EL (cell line): Measurements from ENCODE around the gene AMBN.

ENCODE experiments used
- DNase-seq: peaks from one replicate; pipeline ENCODE4 v3.0.0-alpha.2; 2016

AMBN gene, protein sequence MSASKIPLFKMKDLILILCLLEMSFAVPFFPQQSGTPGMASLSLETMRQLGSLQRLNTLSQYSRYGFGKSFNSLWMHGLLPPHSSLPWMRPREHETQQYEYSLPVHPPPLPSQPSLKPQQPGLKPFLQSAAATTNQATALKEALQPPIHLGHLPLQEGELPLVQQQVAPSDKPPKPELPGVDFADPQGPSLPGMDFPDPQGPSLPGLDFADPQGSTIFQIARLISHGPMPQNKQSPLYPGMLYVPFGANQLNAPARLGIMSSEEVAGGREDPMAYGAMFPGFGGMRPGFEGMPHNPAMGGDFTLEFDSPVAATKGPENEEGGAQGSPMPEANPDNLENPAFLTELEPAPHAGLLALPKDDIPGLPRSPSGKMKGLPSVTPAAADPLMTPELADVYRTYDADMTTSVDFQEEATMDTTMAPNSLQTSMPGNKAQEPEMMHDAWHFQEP

DNA sequence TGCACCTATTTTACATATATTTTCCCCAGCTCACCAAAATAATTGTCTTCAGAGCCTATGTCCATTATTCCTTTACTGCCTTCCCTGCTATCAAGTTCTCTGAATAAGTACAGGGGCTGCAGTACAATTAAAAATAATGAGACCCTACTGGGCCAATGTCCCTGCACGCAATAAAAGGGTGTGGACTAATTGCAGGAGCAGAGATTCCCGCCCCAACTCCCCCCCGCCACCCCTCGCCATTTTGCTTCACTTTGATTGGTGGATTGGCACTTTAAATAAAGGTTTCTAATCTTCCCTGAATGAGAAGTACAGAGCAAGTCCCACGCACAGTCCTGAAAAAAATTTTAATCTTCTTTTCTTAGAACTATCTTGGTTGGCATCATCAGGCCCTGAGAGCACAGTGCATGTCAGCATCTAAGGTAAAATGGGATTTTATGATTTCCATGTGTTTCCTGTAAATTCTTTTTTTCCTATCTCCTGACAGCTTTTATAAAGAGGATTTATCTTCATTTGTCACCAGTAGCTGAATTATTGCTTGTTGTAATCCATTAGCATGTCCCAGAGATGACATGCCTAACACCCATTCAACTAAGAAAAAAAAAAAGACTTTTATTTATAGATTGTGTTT, at the start of gene AMBN:
Gene AMBN (plus strand): TSS at position 302 of the 628 bp plus-strand sequence. CDS start 103 bp downstream, at position 405.
- DNase-seq = no peak

DNA sequence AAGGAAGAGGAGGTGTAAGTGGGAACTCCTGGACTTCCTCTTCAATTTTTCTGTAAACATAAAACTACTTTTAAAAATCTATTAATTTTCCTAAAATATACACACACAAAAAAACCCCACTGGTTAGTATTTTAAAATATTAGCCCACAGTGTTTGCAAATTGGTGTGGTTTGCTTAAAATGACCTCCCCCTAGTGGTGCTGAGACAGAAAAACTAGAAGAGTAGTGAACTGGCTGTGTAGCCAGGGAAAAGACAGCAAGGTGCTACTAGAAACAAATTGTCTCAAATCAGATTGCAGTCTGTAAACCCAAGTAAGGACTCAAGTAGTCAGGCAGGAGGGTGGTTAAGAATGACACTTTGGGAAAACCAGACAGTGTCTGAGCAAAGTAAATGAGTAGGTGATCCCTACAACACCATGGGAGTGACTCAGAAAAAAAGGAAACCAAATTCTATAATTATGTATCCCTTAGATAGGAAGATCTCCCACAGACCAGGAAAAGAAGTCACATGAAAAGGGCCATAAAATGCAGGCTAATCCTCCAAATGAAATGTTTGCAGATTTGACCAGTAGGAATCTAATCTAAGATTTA, 47.7 kb upstream of the AMBN start:
- DNase-seq = peak; percentile 19

- peak; percentile 46 for DNase-seq
Measured at GRCh38 chr4:70556856-70557255, 35.2 kb upstream of the AMBN start.

GRCh38 chr4:70559211-70559830, 32.7 kb upstream of the AMBN start:
- peak; percentile 52 for DNase-seq

- DNase-seq = no peak
Measured at GRCh38 chr4:70559924-70560323, 32.1 kb upstream of the AMBN start.

DNA sequence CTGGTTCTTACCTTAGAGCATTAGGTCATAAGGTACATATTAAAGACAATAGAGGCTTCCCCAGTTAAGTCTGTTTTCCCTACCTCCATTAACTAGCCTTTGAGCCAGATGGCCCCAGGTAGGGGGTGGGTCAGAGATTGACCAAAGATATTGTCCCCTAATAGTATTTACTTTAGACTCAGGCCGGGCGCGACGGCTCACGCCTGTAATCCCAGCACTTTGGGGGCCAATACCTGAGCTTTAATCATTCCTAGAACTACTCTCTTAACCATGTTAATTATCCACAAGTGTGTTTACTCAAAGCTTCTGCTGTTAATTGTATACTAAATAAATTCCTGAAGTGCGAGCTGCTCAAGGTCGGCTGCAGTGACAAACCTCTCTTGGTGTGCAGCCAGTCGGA, 28.0 kb upstream of the AMBN start:
- DNase-seq = no peak

DNA sequence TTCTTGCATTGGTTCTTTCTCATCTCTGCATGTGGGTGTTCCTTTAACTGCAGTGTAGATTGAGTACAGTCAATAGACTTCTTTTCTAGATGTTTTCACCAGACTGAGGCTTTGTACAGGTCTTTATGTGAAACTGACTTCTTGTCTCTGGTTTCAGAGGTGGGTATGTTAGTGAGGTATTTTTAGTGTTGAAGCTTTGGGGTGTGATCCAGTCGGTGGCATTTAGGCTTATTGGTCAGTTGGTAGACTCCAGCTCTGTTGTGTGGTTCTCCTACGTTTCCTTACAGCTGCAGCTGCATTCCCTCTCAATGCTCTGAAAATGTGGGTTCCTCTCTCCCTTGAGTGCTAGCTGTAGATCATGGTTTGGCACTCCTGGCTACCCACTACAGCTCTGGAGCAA, 21.3 kb upstream of the AMBN start:
- no peak for DNase-seq

DNA sequence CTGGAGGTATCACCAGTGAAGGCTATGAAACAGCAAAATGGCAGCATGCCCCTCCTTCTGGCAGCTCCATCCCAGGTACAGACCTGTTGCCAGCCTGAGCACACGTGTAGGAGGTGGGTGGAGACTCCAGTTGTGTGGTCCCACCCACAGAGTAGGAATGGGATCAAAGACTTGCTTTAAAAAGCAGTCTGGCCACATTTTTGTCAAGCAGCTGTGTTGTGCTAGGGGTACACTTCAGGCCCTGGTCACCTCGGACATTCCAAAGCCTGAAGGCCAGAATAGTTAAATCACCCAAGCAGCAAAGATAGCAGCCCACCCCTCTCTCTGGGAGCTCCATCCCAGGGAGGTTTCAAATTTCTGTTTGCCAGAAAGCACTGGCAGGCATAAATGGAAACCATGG, 20.3 kb upstream of the AMBN start:
- no peak for DNase-seq

GRCh38 chr4:70575964-70576363, 16.1 kb upstream of the AMBN start:
- no peak for DNase-seq

DNA sequence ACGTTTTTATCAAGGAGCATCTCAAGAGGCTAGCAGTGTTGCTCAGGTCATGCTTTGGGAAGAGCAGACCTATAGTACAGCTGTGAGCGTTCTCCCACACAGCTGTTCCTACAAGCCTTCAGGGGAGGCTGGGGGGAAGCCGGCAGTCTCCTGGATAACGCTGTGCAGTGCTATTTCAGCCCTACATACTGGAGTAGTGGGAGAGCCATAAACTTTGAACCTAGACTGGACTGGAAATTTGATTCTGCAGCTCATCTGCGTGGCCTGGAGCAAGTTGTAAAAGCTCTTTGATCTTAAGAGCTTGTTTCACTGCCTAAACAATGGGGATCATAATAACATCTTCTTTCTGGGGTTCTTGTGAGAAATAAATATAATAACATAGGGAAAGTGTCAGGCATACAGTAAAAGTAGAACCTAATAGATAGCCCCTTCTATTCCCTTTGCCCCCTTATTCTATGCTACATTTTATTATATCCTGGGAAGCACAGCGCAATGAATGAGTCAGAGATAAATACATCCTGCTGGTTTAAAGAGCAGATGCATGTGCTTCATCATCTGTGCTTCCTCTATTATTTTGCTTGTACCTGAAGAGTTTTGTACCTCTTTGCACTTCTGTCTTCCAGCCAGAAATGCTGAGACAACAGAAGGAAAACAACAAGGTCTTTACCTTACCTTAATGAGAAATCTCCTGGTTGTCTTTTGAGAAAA, 14.7 kb upstream of the AMBN start:
- DNase-seq = no peak

- DNase-seq = no peak
Measured at GRCh38 chr4:70581980-70582379, 10.1 kb upstream of the AMBN start.

DNA sequence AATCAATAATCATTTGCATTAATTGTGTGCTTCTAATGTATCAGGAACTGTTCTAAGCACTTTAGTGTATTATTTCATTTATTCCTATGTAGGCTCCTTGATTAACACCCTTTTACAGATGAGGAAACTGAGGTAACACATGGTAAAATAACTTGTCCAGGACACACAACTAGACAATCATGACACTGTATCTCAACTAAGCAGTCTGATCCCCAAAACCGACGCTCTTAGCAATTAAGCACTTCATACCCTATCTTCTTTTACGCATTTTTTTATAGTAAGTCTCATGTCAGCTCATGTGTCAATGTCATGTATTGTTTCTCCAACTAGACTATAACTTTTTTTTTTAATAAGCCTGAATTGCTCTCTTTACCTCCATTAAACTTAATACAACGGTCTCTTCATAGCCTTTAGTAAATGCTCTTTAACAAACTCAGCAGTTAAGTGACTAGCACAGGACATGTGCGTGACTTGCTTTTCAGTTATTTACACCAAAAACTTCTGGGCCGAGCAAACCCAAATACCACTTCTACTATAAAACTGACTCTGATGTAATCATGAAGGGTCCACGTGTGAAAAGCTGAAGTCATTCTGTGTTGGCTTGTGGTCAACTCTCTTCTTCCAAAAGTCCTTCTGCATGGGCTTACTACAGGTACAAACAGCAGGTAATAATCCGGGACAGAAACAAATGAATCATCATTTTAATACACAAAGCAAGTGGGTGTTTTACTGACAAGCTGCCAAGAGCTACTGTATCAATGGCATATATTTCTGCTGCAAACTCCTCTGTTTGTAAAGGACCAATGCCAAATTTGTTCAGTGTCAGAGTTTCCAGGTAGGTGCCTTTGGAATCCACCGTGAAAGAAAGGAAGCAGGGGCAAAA, 7.9 kb upstream of the AMBN start:
- DNase-seq = peak; percentile 7

GRCh38 chr4:70586841-70587240, 5.2 kb upstream of the AMBN start:
- no peak for DNase-seq

- no peak for DNase-seq
Measured at GRCh38 chr4:70589785-70590184, 2.3 kb upstream of the AMBN start.

GRCh38 chr4:70594196-70594595, 2.1 kb downstream of the AMBN start:
- no peak for DNase-seq

DNA sequence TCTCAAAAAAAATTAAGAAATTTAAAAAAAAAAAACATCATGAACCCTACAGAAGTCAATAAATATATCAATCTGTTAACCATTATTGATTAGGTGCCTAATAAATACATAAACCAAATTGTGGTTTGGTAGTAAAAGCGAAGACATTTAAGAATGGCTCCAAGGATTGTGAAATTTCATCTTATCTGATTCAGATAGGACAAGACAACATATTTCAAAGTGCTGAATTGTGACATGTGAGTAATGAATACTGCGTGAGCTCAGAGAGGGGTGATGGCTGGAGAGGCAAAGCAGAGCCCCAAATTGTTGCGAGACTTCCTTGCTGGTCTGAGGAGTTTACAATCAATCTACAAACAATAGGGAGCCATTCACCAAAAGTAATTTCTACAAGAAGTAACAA, 8.2 kb downstream of the AMBN start:
- DNase-seq = no peak

DNA sequence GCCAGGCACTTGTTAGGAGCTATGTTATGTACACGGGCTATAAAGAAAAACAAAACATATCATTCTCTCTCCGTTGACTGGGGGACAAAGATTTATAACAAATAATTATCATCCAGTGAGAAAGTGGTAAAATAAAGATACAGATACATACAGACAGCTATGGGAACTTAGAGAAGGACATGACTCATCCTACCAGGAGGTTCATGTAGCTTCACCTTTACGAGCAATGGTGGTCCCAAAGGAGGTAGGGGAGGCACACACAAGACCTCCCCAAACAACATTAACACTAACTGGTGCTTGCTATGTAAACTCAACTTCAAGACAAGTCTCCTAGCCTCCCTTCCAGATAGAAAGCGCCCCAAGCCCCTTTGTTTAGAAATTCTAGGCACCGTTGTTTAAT, 8.9 kb downstream of the AMBN start:
- DNase-seq = no peak

GRCh38 chr4:70601422-70602039, 9.5 kb downstream of the AMBN start:
- DNase-seq = peak; percentile 66

GRCh38 chr4:70603856-70604255, 11.8 kb downstream of the AMBN start:
- no peak for DNase-seq

DNA sequence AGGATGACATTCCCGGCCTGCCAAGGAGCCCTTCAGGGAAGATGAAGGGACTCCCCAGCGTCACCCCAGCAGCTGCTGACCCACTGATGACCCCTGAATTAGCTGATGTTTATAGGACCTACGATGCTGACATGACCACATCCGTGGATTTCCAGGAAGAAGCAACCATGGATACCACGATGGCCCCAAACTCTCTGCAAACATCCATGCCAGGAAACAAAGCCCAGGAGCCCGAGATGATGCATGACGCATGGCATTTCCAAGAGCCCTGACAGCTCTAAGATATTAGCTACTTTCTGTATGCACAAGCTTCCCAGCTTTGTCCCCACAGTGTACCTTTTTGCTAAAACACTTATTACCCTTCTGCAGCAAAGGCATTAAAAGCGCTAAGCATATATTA, 14.4 kb downstream of the AMBN start:
- DNase-seq = no peak

DNA sequence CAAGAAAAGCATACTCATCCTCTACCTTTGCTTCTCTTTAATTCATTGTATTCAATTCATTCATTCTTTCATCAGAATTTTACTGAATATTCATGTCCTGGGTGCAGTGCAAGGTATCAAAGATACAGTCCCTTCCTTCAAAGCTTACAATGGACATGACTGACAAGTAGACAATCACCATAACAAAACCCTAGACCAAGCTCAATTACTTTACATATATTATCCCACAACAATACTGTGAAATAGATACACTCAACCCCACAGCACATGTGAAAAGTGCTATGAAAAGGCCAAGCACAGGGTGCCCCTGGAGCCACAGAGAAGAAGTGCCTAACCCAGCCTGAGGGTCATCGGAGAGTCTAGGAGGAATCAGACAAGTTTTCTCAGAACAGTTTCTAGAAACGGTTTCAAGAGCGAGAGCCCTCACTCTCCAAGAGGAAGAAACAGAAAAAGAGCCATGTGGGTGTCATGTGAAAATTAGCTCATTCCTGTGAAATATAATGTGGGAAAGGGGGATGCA, 15.3 kb downstream of the AMBN start:
- DNase-seq = no peak
